Suppressor macrophage (primary cell): Measurements from ENCODE around the gene TRPV4.

Source experiments
- DNase-seq, 4 experiments: peaks; one replicate each; pipeline ENCODE4 v3.0.0-alpha.2; 2020 to 2022

TRPV4 gene

DNA sequence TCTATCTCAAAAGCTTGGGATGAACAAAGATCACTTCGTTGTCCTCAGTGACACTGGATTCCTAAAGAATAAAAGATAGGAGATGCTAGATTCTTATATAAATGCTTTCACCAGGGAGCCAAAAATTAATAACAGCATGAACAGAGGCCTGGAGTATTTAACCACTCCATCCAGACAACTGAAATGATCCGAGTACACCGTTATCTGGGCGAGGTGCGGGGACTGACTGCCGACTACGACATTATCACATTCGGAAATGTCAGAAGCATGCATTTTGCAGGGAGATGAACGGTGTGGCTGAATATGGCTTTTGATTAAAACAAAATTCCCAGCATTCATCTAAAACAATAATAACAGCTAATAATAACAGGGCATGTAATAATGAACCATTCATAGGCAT, 56.6 kb downstream of the TRPV4 start:
- DNase-seq: no peak

- DNase-seq: peak; percentile 72 to 83 (median 75)
Measured at GRCh38 chr12:109775172-109775881, 57.9 kb downstream of the TRPV4 start.

DNA sequence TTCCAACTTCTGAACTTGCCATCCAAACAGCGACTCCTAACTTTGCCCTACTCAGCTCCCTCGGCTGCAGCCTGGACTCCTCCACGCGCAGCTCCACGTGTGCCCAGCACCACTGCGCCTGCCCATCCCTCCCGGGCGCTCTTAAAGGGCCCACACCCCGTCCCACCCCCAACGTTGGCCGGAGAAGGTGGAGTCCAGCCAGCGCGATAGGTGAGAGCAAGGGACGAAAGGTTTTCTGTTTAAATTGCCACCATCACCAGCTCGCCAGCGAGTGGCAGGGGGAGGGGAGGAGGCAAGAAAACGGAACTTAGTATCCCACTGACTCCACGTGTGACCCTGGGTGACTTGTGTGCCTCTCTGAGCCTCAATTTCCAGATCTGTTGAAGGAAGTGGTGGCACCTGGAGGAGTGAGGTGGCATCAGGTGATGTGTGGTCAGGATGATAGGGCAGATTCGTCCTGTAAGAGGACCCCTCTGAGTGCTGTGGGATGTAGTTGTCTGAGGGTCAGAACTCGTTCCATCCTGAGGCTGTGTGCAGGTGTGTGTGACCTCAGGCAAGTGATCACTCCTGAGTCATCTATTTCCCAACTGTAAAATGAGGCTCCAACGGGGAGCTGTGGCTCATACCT, 59.7 kb downstream of the TRPV4 start:
- peak in 2 of 4 experiments; percentile 14 to 38 for DNase-seq

- DNase-seq: no peak
Measured at GRCh38 chr12:109772622-109773321, 60.4 kb downstream of the TRPV4 start.

GRCh38 chr12:109771746-109772621, 61.2 kb downstream of the TRPV4 start:
- DNase-seq: no peak

DNA sequence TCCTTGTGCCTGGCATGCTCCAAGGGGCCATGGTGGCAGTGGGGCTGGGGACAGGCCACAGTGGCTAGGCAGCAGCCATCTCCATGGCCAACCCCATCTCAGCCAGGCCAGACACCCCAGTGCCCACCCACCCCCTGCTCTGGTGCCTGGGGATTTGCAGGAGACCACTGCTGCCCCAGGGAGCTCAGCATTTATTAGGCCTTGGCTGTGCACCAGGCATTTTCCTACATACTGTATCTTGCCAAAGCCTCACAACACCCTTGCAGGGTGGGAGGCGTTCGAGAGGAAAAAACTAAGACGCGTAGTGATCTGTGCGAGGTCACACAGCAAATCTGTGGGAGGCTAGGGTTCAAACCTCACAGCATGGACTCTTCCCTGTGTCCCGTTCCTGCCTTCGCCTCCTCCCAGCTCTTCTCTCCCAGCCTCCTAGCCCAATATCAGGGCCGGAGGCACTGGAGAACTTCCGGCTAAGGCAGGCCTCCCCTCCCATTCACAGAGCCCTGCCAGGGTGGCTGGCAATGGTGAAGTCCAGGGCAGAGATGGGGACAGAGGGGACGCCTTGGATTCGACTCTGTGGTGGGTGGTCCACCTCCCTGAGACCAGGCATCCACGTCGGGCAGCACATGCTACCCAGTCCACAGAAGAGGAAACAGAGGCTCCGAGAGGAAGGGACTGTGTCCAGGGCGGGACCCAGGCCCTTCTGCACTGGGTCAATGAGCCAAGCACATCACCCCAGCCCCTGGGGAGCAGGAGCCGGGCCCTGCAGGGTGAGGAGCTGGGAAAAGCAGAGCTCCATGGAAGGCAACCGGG, 62.1 kb downstream of the TRPV4 start:
- DNase-seq: no peak

- no peak for DNase-seq
Measured at GRCh38 chr12:109770104-109770860, 62.9 kb downstream of the TRPV4 start.

GRCh38 chr12:109768901-109769670, 64.1 kb downstream of the TRPV4 start:
- DNase-seq: no peak

DNA sequence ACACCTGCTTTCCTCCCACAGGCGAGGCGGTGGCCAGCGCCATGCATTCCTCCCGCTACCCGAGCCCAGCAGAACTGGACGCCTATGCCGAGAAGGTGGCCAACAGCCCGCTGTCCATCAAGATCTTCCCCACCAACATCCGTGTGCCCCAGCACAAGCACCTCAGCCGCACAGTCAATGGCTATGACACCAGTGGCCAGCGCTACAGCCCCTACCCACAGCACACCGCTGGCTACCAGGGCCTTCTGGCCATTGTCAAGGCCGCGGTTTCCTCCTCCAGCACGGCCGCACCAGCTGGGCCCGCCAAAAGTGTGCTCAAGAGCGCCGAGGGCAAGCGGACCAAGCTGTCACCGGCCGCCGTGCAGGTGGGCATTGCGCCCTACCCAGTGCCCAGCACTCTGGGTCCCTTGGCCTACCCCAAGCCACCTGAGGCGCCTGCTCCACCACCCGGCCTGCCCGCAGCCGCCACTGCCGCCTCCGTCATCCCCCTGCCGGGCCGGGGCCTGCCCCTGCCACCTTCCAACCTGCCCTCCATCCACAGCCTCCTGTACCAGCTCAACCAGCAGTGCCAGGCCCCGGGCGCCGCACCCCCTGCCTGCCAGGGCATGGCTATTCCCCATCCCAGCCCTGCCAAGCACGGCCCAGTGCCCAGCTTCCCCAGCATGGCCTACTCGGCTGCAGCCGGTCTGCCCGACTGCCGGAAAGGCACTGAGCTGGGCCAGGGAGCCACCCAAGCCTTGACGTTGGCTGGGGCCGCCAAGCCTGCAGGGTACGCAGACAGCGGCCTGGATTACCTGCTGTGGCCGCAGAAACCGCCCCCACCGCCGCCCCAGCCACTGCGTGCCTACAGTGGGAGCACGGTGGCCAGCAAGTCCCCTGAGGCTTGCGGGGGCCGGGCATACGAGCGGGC, 65.0 kb downstream of the TRPV4 start:
- DNase-seq: no peak

DNA sequence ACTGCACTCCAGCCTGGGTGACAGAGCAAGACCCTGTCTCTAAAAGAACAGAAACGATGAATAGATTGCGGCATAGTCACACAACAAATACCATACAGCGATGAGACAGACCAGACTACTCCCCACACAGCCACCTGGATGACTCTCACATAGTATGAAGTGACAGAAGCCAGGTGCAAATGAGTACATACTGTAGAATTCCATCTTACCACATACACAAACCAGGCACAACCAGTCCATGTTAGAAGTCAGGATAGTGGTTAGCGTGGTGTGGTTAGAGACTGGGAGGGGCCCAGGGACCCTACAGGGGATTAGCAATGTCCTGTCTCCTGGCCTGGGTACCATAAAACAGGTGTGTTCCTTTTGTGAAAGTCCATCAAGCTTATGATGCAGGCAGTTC, 65.7 kb downstream of the TRPV4 start:
- no peak for DNase-seq

GRCh38 chr12:109766251-109766778, 66.9 kb downstream of the TRPV4 start:
- DNase-seq: no peak

DNA sequence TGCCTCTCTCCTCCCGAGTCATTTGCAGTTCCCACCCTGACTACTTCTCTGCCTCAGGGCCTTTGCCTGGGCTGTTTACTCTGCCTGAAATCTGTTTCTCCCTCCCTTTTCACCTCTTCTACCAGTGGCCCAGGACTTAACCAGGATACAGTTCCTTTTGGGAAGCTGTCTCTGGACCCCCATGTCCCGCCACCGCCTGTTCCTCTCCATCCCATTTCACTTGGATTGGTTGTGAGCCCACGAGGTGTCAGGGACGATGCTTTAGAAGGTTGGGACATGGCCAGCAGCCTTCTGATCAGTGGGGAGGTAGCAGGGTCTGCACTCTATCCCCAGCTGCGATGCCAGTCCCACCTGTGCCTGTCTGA, 67.8 kb downstream of the TRPV4 start:
- DNase-seq: no peak

- DNase-seq: no peak
Measured at GRCh38 chr12:109764776-109765445, 68.3 kb downstream of the TRPV4 start.

GRCh38 chr12:109764123-109764522, 69.1 kb downstream of the TRPV4 start:
- no peak for DNase-seq

DNA sequence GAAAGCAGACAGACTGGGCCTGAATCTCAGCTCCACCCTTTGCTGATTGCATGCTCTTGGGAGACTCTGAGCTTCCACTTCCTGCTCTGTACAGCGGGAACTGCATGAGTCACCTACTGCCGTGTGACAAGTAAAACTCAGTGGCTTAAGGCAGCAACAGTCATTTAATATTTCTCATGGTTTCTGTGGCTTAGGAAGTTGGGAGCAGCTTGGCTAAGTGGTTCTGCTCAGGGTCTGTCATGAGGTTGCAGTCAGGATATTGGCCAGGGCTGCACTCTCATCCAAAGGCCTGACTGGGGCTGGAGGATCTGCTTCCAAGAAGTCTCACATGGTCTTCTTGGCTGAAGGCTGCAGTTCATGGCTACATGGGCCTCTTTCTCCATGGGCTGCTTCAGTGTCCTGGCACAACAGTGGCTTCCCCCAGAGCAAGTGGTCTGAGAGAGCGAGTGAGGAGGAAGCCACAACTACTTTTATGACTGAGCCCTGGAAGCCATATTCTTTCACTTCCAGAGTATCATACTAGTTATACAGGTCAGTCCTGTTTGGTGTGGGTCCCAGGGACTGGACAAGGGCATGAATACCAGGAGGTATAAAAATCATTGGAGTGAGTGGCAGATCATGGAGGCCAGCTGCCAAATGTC, 69.9 kb downstream of the TRPV4 start:
- peak; percentile 72 to 90 (median 80) for DNase-seq

DNA sequence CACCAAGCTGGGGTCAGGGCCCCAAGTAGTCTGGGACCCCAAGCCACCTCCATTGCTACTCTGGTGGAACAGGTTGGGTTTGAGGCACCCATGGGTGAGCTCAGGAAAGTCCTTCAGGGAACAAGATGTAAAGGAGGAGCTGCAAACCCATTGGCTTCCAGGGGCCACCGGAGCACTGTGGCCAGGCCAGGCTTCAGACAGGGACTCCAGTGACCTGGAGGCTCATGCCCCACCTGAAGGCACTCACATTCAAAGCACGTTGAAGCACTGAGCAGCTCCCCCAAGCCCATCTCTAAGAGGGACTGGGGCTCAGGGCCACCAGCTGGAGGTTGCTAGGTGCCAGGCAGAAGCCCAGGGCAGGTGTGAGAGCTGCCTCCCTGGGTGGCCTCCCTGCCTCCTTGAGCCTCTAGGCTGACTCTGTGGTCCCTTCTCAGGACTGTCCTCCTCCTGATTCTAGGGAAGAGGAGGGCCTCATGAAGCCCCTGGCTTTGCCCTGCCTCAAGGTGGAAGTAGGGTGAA, 70.5 kb downstream of the TRPV4 start:
- no peak for DNase-seq

GRCh38 chr12:109762071-109762672, 71.0 kb downstream of the TRPV4 start:
- no peak for DNase-seq
